ENCODE measurements around the gene ZNF205.
"Not testable (repeated sequence)": the region's sequence is repeated elsewhere in the genome, so short reads cannot be mapped to it uniquely, and the experiment has no call there.

ZNF205 gene

GRCh38 chr16:3148256-3149192 is 36.1 kb downstream of the ZNF205 start:
- in situ Hi-C loops (cut with HindIII; ENCODE audit: low sequenced_read_pairs) = no loop called here

GRCh38 chr16:3149193-3149530 is 36.8 kb downstream of the ZNF205 start:
- in situ Hi-C loops (cut with HindIII; ENCODE audit: low sequenced_read_pairs) = no loop called here

GRCh38 chr16:3149630-3150345 is 37.4 kb downstream of the ZNF205 start:
- in situ Hi-C loops (cut with HindIII; ENCODE audit: low sequenced_read_pairs) = no loop called here

GRCh38 chr16:3150346-3151218 is 38.2 kb downstream of the ZNF205 start:
- in situ Hi-C loops (cut with HindIII; ENCODE audit: low sequenced_read_pairs) = no loop called here

- in situ Hi-C loops (cut with HindIII; ENCODE audit: low sequenced_read_pairs) = no loop called here
Measured at GRCh38 chr16:3152027-3152276, 39.6 kb downstream of the ZNF205 start.

- in situ Hi-C loops (cut with HindIII; ENCODE audit: low sequenced_read_pairs) = no loop called here
Measured at GRCh38 chr16:3152277-3152990, 40.0 kb downstream of the ZNF205 start.

- in situ Hi-C loops (cut with HindIII; ENCODE audit: low sequenced_read_pairs) = no loop called here
Measured at GRCh38 chr16:3152991-3153368, 40.6 kb downstream of the ZNF205 start.

- in situ Hi-C loops (cut with HindIII; ENCODE audit: low sequenced_read_pairs) = no loop called here
Measured at GRCh38 chr16:3155181-3155580, 42.8 kb downstream of the ZNF205 start.

- in situ Hi-C loops (cut with HindIII; ENCODE audit: low sequenced_read_pairs) = no loop called here
Measured at GRCh38 chr16:3155972-3156371, 43.6 kb downstream of the ZNF205 start.

GRCh38 chr16:3157229-3158025 is 45.0 kb downstream of the ZNF205 start:
- in situ Hi-C loops (cut with HindIII; ENCODE audit: low sequenced_read_pairs) = no loop called here

- in situ Hi-C loops (cut with HindIII; ENCODE audit: low sequenced_read_pairs) = no loop called here
Measured at GRCh38 chr16:3158026-3158509, 45.7 kb downstream of the ZNF205 start.

- in situ Hi-C loops (cut with HindIII; ENCODE audit: low sequenced_read_pairs) = no loop called here
Measured at GRCh38 chr16:3158510-3159314, 46.3 kb downstream of the ZNF205 start.

- in situ Hi-C loops (cut with HindIII; ENCODE audit: low sequenced_read_pairs) = no loop called here
Measured at GRCh38 chr16:3161235-3162018, 49.0 kb downstream of the ZNF205 start.

- in situ Hi-C loops (cut with HindIII; ENCODE audit: low sequenced_read_pairs) = no loop called here
Measured at GRCh38 chr16:3164121-3164991, 52.0 kb downstream of the ZNF205 start.

GRCh38 chr16:3165111-3165822 is 52.9 kb downstream of the ZNF205 start:
- in situ Hi-C loops (cut with HindIII; ENCODE audit: low sequenced_read_pairs) = no loop called here

- in situ Hi-C loops (cut with HindIII; ENCODE audit: low sequenced_read_pairs) = no loop called here
Measured at GRCh38 chr16:3166505-3166886, 54.1 kb downstream of the ZNF205 start.

GRCh38 chr16:3168729-3169128 is 56.3 kb downstream of the ZNF205 start:
- in situ Hi-C loops (cut with HindIII; ENCODE audit: low sequenced_read_pairs) = not testable (repeated sequence)

Data from DLD1 (cell line).